Glomerular visceral epithelial cell (primary cell): ENCODE measurements around the gene KCTD10.
"Not testable (repeated sequence)": the region's sequence is repeated elsewhere in the genome, so short reads cannot be mapped to it uniquely, and the experiment has no call there.

Source experiments
- DNase-seq: peaks from one replicate; pipeline ENCODE4 v3.0.0-alpha.2; 2016; ENCODE audit errors: extremely low spot score

KCTD10 gene

DNA sequence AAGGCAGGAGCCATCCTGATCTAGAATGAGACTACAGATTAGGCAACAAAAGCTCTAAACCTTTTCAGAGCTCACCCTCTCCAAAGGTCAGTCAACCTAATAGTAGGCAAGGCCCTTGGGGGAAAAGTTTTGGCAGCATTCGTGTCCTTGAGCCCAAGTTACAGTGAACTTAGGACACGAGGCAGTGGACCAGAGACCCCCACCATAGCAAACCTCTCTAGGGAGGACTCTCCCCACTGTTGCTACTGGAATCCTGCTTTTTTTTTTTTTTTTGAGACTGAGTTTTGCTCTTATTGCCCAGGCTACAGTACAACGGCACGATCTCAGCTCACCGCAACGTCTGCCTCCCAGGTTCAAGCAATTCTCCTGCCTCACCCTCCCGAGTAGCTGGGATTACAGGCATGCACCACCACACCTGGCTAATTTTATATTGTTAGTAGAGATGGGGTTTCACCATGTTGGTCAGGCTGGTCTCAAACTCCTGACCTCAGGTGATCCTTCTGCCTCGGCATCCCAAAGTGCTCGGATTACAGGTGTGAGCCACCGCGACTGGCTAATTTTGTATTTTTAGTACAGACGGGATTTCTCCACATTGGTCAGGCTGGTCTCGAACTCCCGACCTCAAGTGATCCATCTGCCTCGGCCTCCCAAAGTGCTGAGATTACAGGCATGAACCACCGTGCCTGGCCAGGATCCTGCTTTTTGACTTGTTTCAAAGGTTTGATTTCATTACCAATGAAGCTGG is 3.4 kb downstream of the KCTD10 start:
- DNase-seq: not testable (repeated sequence)

GRCh38 chr12:109473006-109473405 is 4.1 kb downstream of the KCTD10 start:
- no peak for DNase-seq

- DNase-seq: no peak
Measured at GRCh38 chr12:109469517-109469916, 7.6 kb downstream of the KCTD10 start.

DNA sequence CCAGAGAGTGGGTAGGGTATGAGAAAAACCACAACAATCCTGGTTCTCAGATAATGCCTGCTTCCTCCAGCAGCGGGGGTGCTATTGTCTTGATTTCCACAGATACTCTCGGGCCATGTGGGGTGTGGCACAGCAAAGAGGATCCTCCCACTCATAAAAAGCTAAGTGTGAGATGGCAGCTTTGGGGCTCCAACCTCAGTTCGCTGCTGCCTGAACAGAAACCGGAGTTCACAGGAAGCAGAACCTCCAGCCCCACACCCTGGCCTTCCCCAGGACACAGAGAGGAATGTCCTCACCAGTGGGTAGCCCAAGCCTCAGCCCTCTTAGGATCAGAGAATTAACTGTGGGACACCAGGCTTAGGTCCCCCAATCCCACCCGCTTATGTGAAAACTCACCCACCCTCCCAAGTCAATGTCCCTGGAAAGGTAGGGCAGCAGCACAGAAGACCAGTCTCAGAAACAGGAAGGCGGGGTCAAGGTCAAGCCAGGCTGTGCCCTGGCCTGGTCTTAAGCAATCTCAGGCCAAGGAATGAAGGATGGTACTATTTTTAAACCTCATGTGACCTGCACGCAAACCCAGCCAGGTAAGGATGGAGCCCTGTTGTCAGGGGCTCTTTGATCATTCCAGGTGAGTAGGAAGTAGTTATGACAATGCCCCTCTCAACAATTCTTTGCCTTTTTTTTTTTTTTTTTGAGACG is 9.0 kb downstream of the KCTD10 start:
- no peak for DNase-seq

DNA sequence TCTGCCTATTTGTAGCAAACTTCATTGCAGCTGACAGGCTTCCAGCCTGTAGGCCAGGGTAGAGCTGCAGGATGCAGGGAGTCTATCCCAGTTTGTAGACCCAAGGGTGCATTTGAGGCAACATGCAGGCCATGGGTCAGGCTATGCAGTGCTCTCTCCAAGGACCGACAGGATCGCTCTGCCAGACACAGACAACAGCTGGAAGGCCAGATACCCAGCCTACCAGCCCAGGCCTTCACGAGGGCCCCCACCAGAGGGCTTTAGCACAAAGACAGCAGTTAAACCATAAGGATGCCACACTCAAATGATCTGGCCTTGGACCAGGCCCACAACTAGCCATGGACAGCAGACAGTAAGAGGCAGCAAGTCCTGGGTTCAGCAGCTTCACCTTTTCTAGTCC is 10.3 kb downstream of the KCTD10 start:
- no peak for DNase-seq

GRCh38 chr12:109466305-109466704 is 10.8 kb downstream of the KCTD10 start:
- DNase-seq: no peak

- DNase-seq: no peak
Measured at GRCh38 chr12:109464642-109465351, 12.3 kb downstream of the KCTD10 start.

GRCh38 chr12:109463756-109464155 is 13.3 kb downstream of the KCTD10 start:
- DNase-seq: no peak

DNA sequence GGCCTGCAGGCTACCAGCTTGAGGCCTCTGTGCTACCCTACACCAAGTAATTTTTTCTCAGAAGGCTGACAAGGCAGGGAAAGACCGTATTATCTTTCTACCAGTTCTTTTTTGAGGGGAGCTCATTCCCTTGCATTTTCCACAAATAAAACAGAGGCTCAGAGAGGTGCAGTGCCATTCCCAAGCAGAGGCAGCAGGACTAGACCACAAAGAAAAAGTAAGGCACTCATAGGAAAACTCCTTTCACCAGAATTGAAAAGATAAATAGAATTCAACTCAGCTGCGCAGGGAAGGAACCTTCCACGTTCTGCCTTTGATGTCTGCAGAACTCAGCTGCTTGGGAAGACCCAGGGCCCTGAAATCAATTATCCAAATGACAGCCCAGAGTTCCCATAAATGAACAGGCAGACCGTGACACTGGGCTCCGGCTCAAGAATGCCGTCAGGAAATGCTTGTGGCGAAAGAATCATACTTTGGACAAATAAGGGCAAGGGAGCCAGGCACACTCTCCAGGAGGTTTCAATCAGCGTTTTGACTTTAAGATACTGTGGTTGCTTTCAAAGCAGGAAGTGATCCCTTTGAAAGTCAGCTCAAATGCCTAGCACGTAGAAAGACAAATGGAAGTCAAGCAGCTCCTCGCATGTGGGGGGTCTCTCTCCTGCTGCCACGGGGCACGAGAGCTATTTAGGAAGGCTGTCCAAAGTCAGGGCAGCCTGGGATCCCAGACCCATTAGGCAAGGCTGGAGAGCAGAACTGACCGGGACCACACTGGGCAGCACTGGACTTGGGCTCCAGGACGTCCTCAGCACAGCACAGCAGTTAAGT is 14.0 kb downstream of the KCTD10 start:
- peak; percentile 90 for DNase-seq

- peak; percentile 83 for DNase-seq
Measured at GRCh38 chr12:109461846-109462756, 15.0 kb downstream of the KCTD10 start.

DNA sequence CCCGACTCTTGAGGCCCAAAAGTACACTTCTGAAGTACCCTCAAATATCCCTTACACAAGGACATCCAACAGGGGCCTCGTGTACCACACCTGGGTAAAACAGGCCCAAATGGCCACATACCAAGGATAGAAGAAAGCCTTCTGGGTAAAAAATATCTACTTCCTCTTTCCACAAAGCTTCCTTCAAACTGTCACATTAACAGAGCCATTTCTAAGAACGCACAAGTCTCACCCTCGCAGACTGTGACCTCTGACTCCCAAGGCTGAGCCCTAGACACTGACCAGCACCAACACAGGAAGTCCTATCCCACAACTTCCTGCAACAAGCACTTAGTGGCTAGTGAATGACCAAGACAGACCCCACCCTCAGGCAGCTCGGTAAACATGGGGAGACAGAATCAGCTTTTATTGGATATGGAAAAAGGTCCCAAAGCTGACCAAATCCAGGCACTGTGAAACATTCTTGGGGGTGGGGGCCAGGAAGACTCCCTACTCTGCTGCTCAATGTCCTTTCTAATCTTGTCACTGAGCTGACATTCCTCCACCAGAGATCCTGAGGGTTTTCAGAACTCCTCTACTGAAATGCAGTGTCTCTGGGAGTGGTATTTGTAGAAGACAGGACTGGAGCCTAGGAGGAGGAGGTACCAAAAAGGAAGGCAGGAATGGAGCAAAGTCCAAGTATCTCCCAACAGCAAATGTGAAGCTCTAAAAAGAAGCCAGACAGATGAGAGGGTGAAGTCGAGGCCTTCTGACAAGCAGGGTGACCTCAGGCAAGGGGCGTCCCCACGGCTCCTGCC is 15.9 kb downstream of the KCTD10 start:
- DNase-seq: peak; percentile 29

DNA sequence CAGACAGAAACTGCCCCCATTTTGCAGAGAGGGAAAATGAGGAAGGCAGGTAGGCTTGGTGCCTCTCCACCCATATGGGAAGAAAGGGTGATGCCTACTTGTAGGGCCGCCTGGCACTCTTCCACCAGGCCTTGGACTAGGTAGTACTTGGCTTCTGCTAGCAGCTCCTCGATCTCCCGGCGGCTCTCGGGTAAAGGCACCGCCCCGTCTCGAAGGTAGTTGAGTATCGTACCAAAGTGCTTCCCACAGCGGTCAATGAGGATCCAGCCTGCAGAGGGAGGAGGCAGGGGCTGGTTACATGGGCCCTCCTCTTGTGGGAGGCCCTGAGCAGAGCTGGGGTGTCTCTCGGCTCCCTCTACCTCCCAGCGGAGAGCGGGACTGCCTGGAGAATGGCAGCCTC is 16.6 kb downstream of the KCTD10 start:
- no peak for DNase-seq

- no peak for DNase-seq
Measured at GRCh38 chr12:109459247-109459646, 17.9 kb downstream of the KCTD10 start.

DNA sequence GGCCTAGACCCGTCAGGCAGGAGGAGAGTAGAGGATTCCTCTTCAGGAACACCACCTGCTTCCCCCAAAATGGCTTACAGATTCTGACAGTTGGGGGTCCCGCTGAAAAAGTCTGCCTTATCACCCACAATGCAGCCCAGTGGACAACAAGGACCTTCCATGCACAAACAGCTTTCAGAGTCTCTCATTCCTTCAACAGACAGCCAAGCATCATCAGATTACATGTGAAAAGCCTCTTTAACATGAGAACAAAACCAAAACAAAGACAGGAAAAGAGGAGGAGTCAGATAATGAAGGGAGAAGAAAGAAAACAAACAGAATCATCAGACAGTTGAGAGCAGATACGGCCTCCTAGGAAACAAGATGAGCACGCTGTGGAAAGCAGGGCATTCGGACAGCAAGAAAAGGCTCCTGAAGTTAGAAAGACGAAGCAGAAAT is 18.3 kb downstream of the KCTD10 start:
- DNase-seq: no peak

DNA sequence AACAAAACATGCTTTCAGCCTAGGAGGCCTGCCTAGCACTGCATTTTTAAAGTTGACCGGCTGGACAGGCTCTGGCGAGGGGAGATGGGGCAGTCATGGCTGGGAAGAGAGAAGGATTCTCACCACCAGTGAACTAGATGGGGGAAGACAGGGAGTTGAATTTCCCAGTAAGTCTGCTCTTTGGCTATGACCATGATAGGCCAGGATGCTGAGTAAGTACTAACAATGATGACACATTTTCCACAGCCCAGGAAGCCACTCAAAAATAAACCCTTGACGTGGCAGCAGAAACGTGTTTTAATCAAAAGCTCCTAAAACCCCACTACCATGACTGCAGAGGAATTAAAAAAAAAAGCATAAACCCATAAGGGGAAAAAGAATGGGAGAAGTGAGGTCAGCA is 19.0 kb downstream of the KCTD10 start:
- DNase-seq: no peak

GRCh38 chr12:109455706-109456105 is 21.4 kb downstream of the KCTD10 start:
- peak; percentile 17 for DNase-seq

DNA sequence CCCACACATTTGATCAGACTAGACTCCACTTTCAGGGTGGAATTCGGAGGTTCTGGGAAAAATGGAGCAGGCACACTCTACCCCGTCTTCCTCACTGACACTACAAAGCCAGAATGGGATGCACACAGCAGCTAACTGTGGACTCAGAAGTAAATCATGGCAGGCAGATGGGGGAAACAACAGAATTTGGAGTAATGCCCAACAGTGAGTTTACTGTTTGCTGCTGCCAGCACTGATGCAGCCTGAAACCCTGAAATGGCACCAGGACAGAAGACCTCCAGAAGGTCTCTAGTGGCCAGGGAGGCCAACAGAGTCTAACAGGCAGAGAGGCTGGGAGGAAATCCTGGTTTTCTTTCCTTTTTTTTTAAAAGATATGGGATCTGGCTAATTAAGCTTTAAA is 24.6 kb downstream of the KCTD10 start:
- no peak for DNase-seq

- DNase-seq: no peak
Measured at GRCh38 chr12:109451400-109451799, 25.7 kb downstream of the KCTD10 start.

DNA sequence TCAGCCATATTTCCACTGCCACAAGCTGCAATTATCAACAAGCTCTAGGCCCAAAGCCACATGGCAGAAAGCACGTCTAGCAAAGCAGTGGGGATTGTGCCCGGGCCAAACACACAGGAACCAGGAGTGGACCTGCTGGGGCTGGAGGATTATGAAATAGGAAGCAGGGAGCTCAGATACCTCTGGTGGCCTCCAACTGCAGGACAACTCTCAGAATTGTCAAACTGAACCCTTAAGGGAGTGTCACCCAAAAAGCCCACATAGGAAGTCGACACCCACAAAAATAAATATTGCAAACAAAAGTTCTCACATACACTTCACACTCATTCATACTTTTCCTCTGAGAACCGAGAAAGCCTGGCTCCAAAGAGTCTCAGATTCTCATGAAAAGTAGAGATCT is 26.1 kb downstream of the KCTD10 start:
- DNase-seq: no peak
